Left lung (tissue), 10 donors: ENCODE data around the gene TRAPPC2L. TPM values are rescaled to one million over a fixed set of nuclear protein-coding genes. Genes with fewer than 3 reads are reported as not detected.
A peak's percentile ranks its signal among the peaks of the same experiment; 100 is the strongest.

Source experiments
- ATAC-seq: fragments of 200-7000 bp; cut with Tn5 transposase; one replicate; pipeline ENCODE4 v1.9.1; 2020; ENCODE audit warnings: moderate library complexity
- DNase-seq, 4 donors: peaks; one replicate each; pipeline ENCODE4 v3.0.0-alpha.2; 2013 to 2020
- H3K27ac ChIP-seq, 2 donors: fragments of 200-600 bp; sonication (generic) in 1 of 2; one replicate each; pipeline versions ENCODE4 v1.5.0 to v1.8.0; 2020 to 2021
- H3K27me3 ChIP-seq, 2 donors: fragments of 200-600 bp; sonication (generic) in 1 of 2; one replicate each; pipeline versions ENCODE4 v1.5.0 to v1.8.0; 2020 to 2021
- H3K36me3 ChIP-seq, 2 donors: fragments of 200-600 bp; sonication (generic) in 1 of 2; one replicate each; pipeline versions ENCODE4 v1.5.0 to v1.8.0; 2020 to 2021
- H3K4me1 ChIP-seq, 2 donors: fragments of 200-600 bp; one replicate each; pipeline ENCODE4 v1.8.0; 2021
- H3K4me3 ChIP-seq, 2 donors: fragments of 200-600 bp; sonication (generic) in 1 of 2; one replicate each; pipeline versions ENCODE4 v1.5.0 to v1.8.0; 2020 to 2021; ENCODE audit warnings: mild to moderate bottlenecking in 1 of 2
- H3K9me3 ChIP-seq, 2 donors: fragments of 200-600 bp; sonication (generic) in 1 of 2; one replicate each; pipeline versions ENCODE4 v1.5.0 to v1.8.0; 2020 to 2021
- intact Hi-C, 2 donors: fragments of 100-400 bp; cut with DNase I; formaldehyde crosslinking; loops; one replicate each; pipeline versions ENCODE4 v1.11.2 to v1.14.2; 2022
- polyA plus RNA-seq, 6 donors: library from polyadenylated mRNA; unstranded; fragments of 120-200 nt; gene quantifications; one replicate each; pipeline ENCODE4 v1.2.1, GENCODE V29; 2013; ENCODE audit not compliant: insufficient read length in 6 of 6
- total RNA-seq, 2 donors: library from RNA; stranded (reverse); fragmentation: NEBNext Ultra II Directional; extraction: Animal tissue kit (Norgen Biotek cat#: 25700); gene quantifications; one replicate each; pipeline ENCODE4 v1.2.1, GENCODE V29; 2021
- TF ChIP-seq, protein P1 (sequence below), 2 donors: fragments of 200-600 bp; sonication (generic) in 1 of 2; IDR thresholded peaks; one replicate each; pipeline versions ENCODE4 v1.5.0 to v1.8.0; 2021; ENCODE audit warnings: antibody characterized with exemption in 2 of 2
- donor health status: DM: no; HTN: yes; CAD: no.
- donor health status: DM: no; HTN: no; CAD: no.

TRAPPC2L gene
- total and polyA plus RNA-seq, 8 donors, result 47.3 to 74.4 (median 69.4) TPM

DNA sequence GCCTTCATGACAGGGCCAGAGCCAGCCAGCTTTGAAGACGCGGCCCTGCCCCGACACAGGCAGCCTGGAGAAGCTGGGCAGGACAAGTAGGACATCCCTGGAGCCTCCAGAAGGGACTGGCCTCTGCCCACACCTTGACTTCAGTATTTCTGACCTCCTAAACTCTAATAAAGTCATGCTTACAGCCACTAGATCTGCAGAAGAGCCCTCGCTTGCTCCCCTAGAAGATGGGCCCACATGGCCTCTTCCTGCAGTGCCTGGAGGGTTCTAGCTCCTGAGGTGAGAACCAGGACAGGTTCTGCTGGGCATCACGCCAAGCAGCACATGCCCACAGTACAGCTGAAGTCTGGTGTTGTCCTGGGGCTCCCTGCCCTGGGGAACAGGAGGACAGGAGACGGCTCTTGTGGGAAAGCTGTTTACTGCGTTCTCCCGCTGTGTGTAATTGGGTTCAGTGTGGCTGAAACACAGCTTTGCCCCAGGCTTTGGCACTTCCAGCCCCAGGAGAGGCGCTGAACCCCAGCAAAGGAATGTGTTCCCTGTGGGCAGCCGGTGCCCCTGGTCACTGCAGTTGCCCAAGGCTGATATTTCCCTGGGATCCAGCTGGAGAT lies 47.8 kb upstream of the TRAPPC2L start:
- peaks cover 0 to 6% of the 10 kb centered on the region in 2 donors for H3K27me3 ChIP-seq
- intact Hi-C loops, result no loop called here
- TF ChIP-seq, protein P1, sequence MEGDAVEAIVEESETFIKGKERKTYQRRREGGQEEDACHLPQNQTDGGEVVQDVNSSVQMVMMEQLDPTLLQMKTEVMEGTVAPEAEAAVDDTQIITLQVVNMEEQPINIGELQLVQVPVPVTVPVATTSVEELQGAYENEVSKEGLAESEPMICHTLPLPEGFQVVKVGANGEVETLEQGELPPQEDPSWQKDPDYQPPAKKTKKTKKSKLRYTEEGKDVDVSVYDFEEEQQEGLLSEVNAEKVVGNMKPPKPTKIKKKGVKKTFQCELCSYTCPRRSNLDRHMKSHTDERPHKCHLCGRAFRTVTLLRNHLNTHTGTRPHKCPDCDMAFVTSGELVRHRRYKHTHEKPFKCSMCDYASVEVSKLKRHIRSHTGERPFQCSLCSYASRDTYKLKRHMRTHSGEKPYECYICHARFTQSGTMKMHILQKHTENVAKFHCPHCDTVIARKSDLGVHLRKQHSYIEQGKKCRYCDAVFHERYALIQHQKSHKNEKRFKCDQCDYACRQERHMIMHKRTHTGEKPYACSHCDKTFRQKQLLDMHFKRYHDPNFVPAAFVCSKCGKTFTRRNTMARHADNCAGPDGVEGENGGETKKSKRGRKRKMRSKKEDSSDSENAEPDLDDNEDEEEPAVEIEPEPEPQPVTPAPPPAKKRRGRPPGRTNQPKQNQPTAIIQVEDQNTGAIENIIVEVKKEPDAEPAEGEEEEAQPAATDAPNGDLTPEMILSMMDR (IDR thresholded peaks at IDR 0.05), result no peak
- H3K9me3 ChIP-seq, result no peaks in the 10 kb centered on the region
- no peak overlapping the region for H3K4me3 ChIP-seq
- DNase-seq, result no peak
- ATAC-seq, result no peak
- peaks cover 0 to 32% of the 10 kb centered on the region in 2 donors for H3K36me3 ChIP-seq
- peaks cover 17 to 51% of the 10 kb centered on the region in 2 donors for H3K4me1 ChIP-seq
- H3K27ac ChIP-seq, result no peak overlapping the region

DNA sequence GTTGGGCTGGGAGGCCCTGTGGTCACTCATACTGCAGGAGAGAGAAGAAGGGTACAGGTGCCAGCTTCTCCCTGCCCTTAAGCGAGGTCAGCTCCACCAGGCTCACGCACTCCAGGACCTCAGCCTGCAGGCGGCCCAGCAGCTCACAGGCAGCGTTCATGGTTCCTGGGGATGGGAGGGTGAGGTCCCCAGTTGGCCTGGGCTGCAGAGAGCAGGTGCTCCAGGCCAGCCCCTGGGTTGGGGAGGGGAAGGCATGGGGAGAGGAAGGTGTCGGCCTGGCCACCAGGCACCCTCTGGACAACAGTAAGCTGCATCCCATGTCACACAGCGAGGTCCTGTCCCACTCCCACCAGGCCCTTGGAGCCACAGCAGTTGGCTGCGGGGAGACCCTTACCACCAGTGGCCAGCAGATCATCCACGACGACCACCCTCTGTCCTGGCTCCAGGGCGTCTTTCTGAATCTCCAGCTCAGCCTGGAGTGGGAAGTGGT lies 47.2 kb upstream of the TRAPPC2L start:
- ATAC-seq (no peak), DNase-seq (no peak)
- Histone ChIP-seq H3K36me3 (peaks cover 0 to 32% of the 10 kb centered on the region in 2 donors), H3K4me1 (peaks cover 15 to 45% of the 10 kb centered on the region in 2 donors), H3K9me3 (no peaks in the 10 kb centered on the region), H3K27me3 (peaks cover 0 to under 1% of the 10 kb centered on the region in 2 donors), H3K27ac (no peak overlapping the region), H3K4me3 (no peak overlapping the region)
- TF ChIP-seq, protein P1 (IDR thresholded peaks at IDR 0.05), result no peak
- intact Hi-C loops, result no loop called here

DNA sequence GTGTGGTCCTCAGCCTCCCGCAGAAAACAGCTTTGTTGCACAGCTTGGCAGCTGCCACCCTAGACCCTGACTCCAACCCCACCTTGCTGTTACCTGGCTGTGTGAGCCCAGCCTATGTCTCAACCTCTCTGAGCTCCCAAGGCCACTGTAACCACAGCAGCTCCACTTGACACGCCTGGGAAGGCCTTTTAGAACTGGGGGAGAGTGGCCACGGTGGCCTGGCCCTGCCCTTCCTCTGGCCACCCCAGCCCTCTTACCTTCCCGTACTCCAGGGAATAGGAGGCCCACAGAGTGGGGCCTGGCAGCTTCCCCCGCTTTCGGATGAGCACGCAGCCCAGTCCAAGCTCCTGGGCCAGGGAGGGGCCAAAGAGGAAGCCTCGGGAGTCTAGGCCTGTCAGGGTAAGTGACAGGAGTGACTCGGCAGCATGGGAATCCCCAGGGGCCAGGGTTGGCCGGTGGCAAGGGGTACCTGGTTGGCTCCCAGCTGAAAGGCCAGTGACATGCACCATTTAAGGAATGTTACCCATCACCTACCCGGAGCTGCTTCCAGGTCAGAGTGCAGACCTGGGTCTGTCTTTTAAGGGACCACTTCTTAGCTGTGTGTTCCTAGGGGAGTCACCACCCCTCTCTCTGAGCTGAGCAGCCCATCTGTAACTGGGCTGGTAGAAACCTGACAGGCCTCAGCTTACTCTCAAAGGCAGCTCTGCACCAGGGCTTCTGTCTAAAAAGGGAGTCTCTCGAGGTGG lies 46.6 kb upstream of the TRAPPC2L start:
- H3K27ac ChIP-seq, result peak overlapping the region; percentile 88 to 94
- H3K4me1 ChIP-seq, result peaks cover 11 to 39% of the 10 kb centered on the region in 2 donors
- TF ChIP-seq, protein P1 (IDR thresholded peaks at IDR 0.05), result no peak
- H3K27me3 ChIP-seq, result no peaks in the 10 kb centered on the region
- H3K4me3 ChIP-seq, result peak overlapping the region; percentile 82 to 91
- DNase-seq (peak in 1 of 4 donors; percentile 79), ATAC-seq (no peak)
- peaks cover 0 to 32% of the 10 kb centered on the region in 2 donors for H3K36me3 ChIP-seq
- intact Hi-C loops, result no loop called here
- no peaks in the 10 kb centered on the region for H3K9me3 ChIP-seq

DNA sequence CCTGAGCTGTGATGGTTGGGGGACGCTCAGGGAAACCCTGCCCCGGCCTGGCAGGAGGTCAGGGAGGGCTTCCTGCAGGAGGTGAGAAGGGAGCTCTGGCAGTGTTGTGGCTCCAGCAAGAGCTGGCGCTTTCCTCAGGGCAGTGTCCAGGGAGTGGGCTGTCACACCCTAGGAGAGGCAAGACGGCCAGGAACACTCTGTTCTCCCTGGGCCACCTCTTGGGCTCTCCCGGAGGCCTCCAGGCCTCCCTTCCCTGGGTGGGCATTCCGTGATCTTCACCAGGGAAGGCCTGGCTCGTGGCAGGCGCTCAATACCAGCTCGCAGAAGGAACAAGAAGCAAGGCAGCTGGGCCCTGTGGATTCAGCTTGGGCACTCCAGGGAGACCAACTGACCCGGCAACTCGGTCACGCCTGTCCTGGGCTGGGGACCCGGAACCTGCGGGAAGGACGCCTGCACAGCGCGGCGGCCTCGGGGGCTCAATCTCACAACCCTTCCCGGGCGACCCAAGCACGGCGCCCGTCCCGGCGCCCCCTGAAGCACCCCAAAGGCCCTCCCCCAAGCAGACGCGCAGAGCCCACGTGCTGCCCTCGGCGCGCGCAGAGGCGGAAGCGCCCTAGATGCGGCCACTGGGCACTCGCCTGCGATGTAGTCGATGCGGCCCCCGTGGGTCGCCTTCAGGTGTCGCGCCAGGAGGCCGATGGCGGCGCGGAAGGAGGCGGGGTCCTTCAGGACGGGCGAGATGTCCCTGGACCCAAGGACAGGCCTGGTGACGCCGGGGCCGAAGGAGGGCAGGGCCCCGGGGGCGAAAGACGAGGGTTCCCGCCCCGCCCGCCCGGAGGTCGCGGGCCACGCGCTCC lies 45.8 kb upstream of the TRAPPC2L start:
- peak overlapping the region; percentile 82 to 91 for H3K4me3 ChIP-seq
- peak overlapping the region; percentile 88 to 94 for H3K27ac ChIP-seq
- no peaks in the 10 kb centered on the region for H3K27me3 ChIP-seq
- peaks cover 11 to 36% of the 10 kb centered on the region in 2 donors for H3K4me1 ChIP-seq
- intact Hi-C loops, result no loop called here
- DNase-seq, result peak; percentile 83 to 91 (median 87)
- no peaks in the 10 kb centered on the region for H3K9me3 ChIP-seq
- TF ChIP-seq, protein P1 (IDR thresholded peaks at IDR 0.05), result no peak
- ATAC-seq, result peak; percentile 82
- peaks cover 0 to 32% of the 10 kb centered on the region in 2 donors for H3K36me3 ChIP-seq
